RWPE2 (cell line): ENCODE measurements around the gene CXXC5.
A peak's percentile ranks its signal among the peaks of the same experiment; 100 is the strongest.

ENCODE experiments used
- ATAC-seq: fragments of 200-7000 bp; cut with Tn5 transposase; 3 replicates; pipeline ENCODE4 v1.9.1; 2021; ENCODE audit warnings: low read depth
- DNase-seq: peaks from one replicate; pipeline ENCODE4 v3.0.0-alpha.2; 2020; ENCODE audit warnings: low spot score
- H3K27ac ChIP-seq: fragments of 450-650 bp; 2 replicates; pipeline ENCODE4 v1.5.1; 2017; ENCODE audit warnings: mild to moderate bottlenecking; ENCODE audit not compliant: poor library complexity, severe bottlenecking
- H3K27me3 ChIP-seq: fragments of 250-450 bp; sonication (Bioruptor Pico); 2 replicates; pipeline ENCODE4 v1.5.1; 2021; ENCODE audit warnings: mild to moderate bottlenecking, moderate library complexity; ENCODE audit not compliant: insufficient read depth, poor library complexity, severe bottlenecking
- H3K36me3 ChIP-seq: fragments of 250-450 bp; sonication (Bioruptor Pico); 2 replicates; pipeline ENCODE4 v1.5.1; 2020; ENCODE audit warnings: low read depth, mild to moderate bottlenecking, moderate library complexity
- H3K4me1 ChIP-seq: fragments of 250-450 bp; sonication (Bioruptor Pico); 2 replicates; pipeline ENCODE4 v1.5.1; 2021; ENCODE audit warnings: mild to moderate bottlenecking, moderate library complexity; ENCODE audit not compliant: insufficient read depth, poor library complexity, severe bottlenecking
- H3K4me3 ChIP-seq: fragments of 250-450 bp; sonication (Bioruptor Pico); 2 replicates; pipeline ENCODE4 v1.5.1; 2021; ENCODE audit warnings: mild to moderate bottlenecking, moderate library complexity; ENCODE audit not compliant: severe bottlenecking
- H3K9me3 ChIP-seq: fragments of 250-450 bp; sonication (Bioruptor Pico); 2 replicates; pipeline ENCODE4 v1.5.1; 2021; ENCODE audit warnings: mild to moderate bottlenecking, moderate library complexity; ENCODE audit not compliant: severe bottlenecking
- TF ChIP-seq, protein P1 (sequence below): fragments of 450-650 bp; IDR thresholded peaks from one replicate; pipeline ENCODE4 v1.5.1; 2017; ENCODE audit warnings: mild to moderate bottlenecking, moderate library complexity; ENCODE audit not compliant: poor library complexity, severe bottlenecking

CXXC5 gene

DNA sequence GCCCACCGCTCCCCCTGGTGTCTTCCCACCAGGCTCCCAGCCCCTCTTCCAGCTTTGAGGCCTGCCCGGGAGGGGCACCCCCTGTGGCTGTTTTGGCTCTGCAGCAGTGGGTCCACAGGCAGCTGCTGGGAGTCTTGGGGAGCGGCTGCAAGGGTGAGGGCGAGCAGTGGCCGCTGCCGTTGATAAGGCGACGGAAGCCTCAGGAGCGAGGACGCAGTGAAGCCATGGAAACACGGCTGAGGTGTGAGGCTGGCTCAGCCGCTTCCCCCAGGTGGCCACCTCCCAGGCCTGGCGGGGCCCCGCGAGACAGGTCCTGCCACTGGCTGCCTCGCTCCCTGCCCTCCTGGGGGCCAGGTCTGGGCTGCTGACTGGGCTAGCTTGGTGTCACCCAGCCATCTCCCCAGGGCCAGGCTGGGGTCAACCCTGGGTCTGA lies 41.5 kb downstream of the CXXC5 start:
- H3K27me3 ChIP-seq = no peaks in the 10 kb centered on the region
- no peaks in the 10 kb centered on the region for H3K4me1 ChIP-seq
- H3K9me3 ChIP-seq = no peaks in the 10 kb centered on the region
- no peak overlapping the region for H3K4me3 ChIP-seq
- ATAC-seq (peak; percentile 2; the same call in 1 of the 3 replicates), DNase-seq (no peak)
- no peaks in the 10 kb centered on the region for H3K36me3 ChIP-seq
- H3K27ac ChIP-seq = no peak overlapping the region
- TF ChIP-seq, protein P1, sequence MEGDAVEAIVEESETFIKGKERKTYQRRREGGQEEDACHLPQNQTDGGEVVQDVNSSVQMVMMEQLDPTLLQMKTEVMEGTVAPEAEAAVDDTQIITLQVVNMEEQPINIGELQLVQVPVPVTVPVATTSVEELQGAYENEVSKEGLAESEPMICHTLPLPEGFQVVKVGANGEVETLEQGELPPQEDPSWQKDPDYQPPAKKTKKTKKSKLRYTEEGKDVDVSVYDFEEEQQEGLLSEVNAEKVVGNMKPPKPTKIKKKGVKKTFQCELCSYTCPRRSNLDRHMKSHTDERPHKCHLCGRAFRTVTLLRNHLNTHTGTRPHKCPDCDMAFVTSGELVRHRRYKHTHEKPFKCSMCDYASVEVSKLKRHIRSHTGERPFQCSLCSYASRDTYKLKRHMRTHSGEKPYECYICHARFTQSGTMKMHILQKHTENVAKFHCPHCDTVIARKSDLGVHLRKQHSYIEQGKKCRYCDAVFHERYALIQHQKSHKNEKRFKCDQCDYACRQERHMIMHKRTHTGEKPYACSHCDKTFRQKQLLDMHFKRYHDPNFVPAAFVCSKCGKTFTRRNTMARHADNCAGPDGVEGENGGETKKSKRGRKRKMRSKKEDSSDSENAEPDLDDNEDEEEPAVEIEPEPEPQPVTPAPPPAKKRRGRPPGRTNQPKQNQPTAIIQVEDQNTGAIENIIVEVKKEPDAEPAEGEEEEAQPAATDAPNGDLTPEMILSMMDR = no peak

DNA sequence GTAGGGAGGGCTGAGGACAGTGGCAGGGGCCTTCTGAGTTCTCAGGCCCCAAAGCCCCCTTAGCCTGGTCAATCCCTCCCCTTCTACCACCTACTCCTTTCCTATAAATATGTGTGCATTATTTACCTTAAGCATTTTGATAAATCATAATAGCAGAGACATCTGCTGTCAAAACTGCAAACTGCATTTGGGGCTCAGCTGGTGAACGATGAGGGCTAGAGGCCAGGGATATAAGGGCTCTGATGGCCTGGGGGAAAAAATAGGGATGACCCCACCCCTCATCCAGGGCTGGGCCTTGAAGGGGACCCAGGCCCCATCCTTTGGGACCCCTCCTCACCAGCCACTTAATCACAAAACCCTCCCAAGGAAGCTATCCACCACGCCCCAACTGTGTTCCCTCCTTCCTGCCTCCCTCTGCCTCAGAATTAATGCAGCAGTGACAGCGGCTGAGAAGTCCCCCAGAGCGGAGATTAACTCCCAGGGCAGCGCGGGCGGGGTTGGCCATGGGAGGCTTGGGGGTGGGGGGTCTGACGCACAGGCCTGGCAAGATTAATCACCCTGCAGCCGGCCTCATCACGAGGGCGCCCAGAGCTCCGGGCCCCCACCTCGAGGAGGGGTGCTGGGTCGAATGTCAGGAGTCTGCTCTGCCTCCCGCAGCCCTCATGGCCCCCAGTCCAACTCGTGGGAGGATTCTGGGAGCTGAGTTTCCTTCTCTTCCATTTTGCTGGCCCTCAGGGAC lies 42.1 kb downstream of the CXXC5 start:
- DNase-seq (no peak), ATAC-seq (peak; percentile 54; the same call in 2 of the 3 replicates)
- H3K27me3 ChIP-seq = no peaks in the 10 kb centered on the region
- no peaks in the 10 kb centered on the region for H3K9me3 ChIP-seq
- H3K36me3 ChIP-seq = no peaks in the 10 kb centered on the region
- no peak overlapping the region for H3K27ac ChIP-seq
- no peaks in the 10 kb centered on the region for H3K4me1 ChIP-seq
- no peak overlapping the region for H3K4me3 ChIP-seq
- TF ChIP-seq, protein P1 = peak; percentile 83

DNA sequence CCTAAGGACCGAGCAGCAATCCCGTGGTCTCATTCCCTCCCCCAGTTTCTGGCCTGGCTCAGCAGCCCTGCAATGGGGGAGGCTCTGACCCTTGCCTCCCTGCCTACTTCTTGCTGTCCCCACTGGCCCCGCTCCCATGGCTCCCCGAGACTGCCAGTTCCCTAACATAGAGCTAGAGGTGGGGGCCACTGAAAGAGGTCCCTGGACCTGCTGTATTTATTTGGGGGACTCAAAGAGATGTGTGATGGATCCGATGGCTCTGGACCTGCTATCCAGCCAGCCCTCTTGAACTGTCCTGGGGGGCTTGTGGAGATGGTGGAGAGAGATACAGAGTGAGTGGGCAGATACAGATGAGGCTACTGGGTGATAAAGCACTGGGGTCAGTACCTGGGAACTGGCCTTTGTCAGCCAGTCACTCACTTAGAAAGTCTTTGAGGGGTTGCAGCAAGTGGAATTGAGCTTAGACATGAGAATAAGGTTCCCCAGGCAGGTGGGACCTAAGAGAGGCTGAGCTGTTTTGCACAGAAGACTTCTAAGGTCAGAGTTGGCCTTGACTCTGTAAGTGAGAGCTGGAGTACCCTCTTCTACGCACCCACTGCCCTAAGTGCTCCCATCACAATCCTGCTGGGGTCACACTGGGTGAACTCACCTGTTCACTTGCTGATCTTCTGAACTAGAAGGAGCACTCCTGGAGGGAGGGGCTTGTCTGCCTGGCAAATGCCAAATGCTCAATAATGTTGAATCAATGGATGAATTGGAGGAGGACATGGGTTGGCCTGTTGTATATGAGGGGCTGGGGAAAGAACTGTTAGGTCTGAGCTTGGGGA lies 42.9 kb downstream of the CXXC5 start:
- TF ChIP-seq, protein P1 = no peak
- Histone ChIP-seq H3K27me3 (no peaks in the 10 kb centered on the region), H3K9me3 (no peaks in the 10 kb centered on the region), H3K36me3 (no peaks in the 10 kb centered on the region), H3K4me1 (no peaks in the 10 kb centered on the region), H3K4me3 (no peak overlapping the region), H3K27ac (no peak overlapping the region)
- no peak for ATAC-seq
- DNase-seq = no peak

DNA sequence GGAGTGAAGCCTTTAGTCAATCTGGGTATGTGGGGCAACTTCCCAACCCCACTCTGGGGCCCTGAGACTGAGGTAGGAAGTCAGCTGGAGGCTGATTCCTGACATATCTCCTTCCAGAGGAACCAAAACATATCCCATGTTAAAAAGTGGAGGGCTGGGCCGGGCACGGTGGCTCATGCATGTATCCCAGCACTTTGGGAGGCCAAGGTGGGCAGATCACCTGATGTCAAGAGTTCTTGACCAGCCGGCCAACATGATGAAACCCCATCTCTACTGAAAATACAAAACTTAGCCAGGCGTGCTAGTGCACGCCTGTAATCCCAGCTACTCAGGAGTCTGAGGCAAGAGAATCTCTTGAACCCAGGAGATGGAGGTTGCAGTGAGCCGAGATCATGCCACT lies 44.0 kb downstream of the CXXC5 start:
- no peak for DNase-seq
- H3K27ac ChIP-seq = no peak overlapping the region
- H3K4me1 ChIP-seq = no peaks in the 10 kb centered on the region
- no peaks in the 10 kb centered on the region for H3K36me3 ChIP-seq
- no peak overlapping the region for H3K4me3 ChIP-seq
- ATAC-seq = no peak
- TF ChIP-seq, protein P1 = no peak
- no peaks in the 10 kb centered on the region for H3K27me3 ChIP-seq
- H3K9me3 ChIP-seq = no peaks in the 10 kb centered on the region
